Renal cortex interstitium (tissue), 11 donors: ENCODE results near the gene CAPRIN2. TPM values are rescaled to one million over a fixed set of nuclear protein-coding genes. Genes with fewer than 3 reads are reported as not detected.

Experiments used
- DNase-seq, 11 donors: peaks; one replicate each; pipeline ENCODE4 v3.0.0-alpha.2; 2013; ENCODE audit warnings: low read depth in 9 of 11, low spot score in 4 of 11; ENCODE audit errors: extremely low read depth in 1 of 11
- polyA plus RNA-seq, 3 donors: library from polyadenylated mRNA; unstranded; fragments of 120-200 nt; gene quantifications; one replicate each; pipeline ENCODE4 v1.2.1, GENCODE V29; 2013; ENCODE audit not compliant: insufficient read length in 3 of 3

CAPRIN2 gene
- polyA plus RNA-seq, 3 donors, result 33.8 to 50.7 (median 38.7) TPM

DNA sequence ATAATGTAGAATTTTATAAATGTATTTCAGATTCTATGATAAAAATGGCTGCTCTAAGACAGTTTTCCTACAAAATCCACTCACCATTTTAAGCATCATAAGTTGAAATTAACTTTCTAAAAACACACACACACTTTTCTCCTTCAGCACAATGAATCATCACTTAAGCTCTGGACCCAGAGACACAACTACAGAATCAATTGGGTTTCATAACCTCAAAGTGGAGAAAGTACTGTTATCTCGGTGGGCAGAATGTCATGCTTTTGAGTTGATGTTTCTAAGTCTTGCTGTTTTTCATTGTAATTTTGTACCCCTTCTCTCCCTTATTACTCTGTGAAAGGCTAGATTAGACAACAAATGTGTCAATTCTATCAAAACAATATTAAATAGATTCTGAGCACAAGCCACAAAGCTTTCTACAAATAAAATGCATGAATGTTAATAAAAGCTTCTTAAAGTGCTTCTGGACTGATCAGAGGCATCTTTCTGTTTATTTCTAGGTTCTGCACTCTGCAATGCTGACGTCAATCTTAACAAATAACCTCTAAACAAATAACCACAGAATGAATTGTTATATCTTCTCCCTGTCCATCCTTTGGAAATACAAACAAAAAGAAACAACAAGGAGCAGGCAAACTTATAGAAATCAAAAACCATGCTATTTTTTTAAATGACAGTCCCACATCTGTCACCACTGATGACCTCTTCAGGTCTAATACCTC, 67.3 kb downstream of the CAPRIN2 start:
- DNase-seq, result no peak

DNA sequence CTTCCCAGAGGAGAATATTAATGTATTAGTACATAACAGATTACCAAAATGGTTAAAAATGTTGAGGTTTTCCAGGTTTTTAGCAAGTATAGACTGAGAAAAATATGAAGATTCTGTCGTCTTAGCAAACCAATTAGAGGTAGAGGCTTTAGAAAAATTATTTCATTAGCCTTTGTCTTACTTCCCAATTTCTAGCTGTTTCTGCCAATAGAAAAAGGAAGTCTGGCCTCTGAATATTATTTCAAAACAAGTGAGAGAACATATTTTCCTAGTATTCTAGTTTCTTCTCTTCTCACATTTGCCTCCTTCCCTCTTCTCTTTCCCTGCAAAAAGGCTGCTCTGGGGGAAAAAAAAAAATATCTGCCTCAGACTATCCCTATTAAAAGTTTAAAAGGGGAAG, 75.5 kb downstream of the CAPRIN2 start:
- no peak for DNase-seq

DNA sequence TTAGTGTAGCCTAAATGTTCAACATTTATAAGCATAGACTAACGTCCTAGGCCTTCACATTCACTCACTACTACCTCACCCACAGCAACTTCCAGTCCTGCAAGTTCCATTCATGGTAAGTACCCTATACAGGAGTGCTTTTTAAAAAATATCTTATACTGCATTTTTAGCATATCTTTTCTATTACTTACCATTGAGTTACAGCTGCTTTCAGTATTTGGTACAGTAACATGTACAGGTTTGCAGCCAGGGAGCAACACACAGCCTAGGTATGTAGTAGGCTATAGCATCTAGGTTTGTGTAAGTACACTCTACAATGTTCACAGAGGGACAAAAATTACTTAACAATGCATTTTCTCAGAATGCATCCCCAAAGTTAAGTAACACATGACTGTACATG, 76.5 kb downstream of the CAPRIN2 start:
- no peak for DNase-seq

DNA sequence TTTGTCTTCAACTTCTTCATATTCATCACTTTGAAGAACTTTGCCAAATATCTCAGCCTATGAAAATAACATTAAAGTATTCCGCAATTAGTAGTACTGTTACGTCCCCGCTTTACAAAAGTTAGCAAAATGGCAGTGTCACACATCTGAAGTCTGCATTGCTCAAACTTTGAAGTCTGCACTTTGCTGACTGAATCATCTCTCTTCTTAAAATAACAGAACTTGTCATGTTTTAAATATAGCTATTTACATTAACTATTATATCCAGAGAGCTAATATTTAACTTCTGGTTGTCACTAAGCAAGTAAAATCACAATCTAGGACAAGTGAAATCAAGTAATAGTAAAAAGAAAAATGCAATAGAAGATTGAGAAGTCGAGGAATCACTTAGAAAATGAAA, 93.5 kb downstream of the CAPRIN2 start:
- DNase-seq, result no peak

Other genes with a start within 250 kb of the CAPRIN2 start
- 10 to 100 TPM; 57.5 to 62.8 (median 58.6) TPM for gene IPO8, start 59.1 kb downstream of the CAPRIN2 start, polyA plus RNA-seq
- 1 to 10 TPM; 5.0 to 5.7 (median 5.5) TPM for gene TSPAN11, start 171.8 kb upstream of the CAPRIN2 start, polyA plus RNA-seq